Spinal cord (tissue), 10 donors: Measurements from ENCODE around the gene ISG20L2. TPM values are rescaled to one million over a fixed set of nuclear protein-coding genes. Genes with fewer than 3 reads are reported as not detected.

Experiments used
- DNase-seq, 6 donors: peaks; one replicate each; pipeline versions ENCODE4 v3.0.0 to v3.0.0-alpha.2; 2013 to 2015; ENCODE audit warnings: low spot score in 6 of 6, low read depth in 4 of 6
- H3K27ac ChIP-seq: one replicate; pipeline ENCODE4 v1.5.1; 2013; ENCODE audit warnings: low read depth, low read length, control low read depth
- H3K27me3 ChIP-seq: one replicate; pipeline ENCODE4 v1.6.1; 2013; ENCODE audit warnings: low read length; ENCODE audit not compliant: control insufficient read depth, insufficient read depth
- H3K36me3 ChIP-seq: one replicate; pipeline ENCODE4 v1.6.1; 2013; ENCODE audit warnings: low read length; ENCODE audit not compliant: control insufficient read depth, insufficient read depth
- H3K4me1 ChIP-seq: one replicate; pipeline ENCODE4 v1.6.1; 2013; ENCODE audit warnings: low read length; ENCODE audit not compliant: control insufficient read depth, insufficient read depth
- H3K4me3 ChIP-seq: one replicate; pipeline ENCODE4 v1.5.1; 2013; ENCODE audit warnings: low read depth, low read length, control low read depth
- H3K9me3 ChIP-seq: one replicate; pipeline ENCODE4 v1.6.1; 2013; ENCODE audit warnings: low read length; ENCODE audit not compliant: control insufficient read depth, insufficient read depth
- WGBS: methylation state at CpG from one replicate; pipeline ENCODE4 v1.1.5; 2013; ENCODE audit warnings: missing lambda C conversion rate; ENCODE audit not compliant: insufficient coverage; 5-methylcytosine and 5-hydroxymethylcytosine counted together
- polyA plus RNA-seq, 2 donors: library from polyadenylated mRNA; unstranded; fragments of 120-200 nt; gene quantifications; one replicate each; pipeline ENCODE4 v1.2.1, GENCODE V29; 2013; ENCODE audit not compliant: insufficient read length in 2 of 2
- total RNA-seq, 2 donors: library from RNA; depleted of rRNA in 1 of 2; stranded (reverse); fragments of 120-200 nt in 1 of 2; fragments of >200 nt in 1 of 2; gene quantifications; one replicate each; pipeline versions ENCODE4 v1.2.3 to v1.2.4, GENCODE V29; 2013 to 2014
- donor health status: healthy.

Gene ISG20L2
- total and polyA plus RNA-seq, 4 donors, result 9.2 to 39.2 (median 32.0) TPM

- H3K36me3 ChIP-seq, result no peaks in the 10 kb centered on the region
- DNase-seq, result no peak
- H3K4me1 ChIP-seq, result peaks cover 43% of the 10 kb centered on the region
- H3K4me3 ChIP-seq, result no peak overlapping the region
- peaks cover 19% of the 10 kb centered on the region for H3K27me3 ChIP-seq
- WGBS, result 31% methylated on average over 15 of the region's 16 CpGs
- H3K9me3 ChIP-seq, result no peaks in the 10 kb centered on the region
- H3K27ac ChIP-seq, result no peak overlapping the region
Observed at GRCh38 chr1:156692925-156693847, 35.4 kb downstream of the ISG20L2 start.

GRCh38 chr1:156692441-156692924 is 36.1 kb downstream of the ISG20L2 start:
- Histone ChIP-seq H3K4me3 (no peak overlapping the region), H3K27ac (no peak overlapping the region), H3K27me3 (peaks cover 19% of the 10 kb centered on the region), H3K9me3 (no peaks in the 10 kb centered on the region), H3K36me3 (no peaks in the 10 kb centered on the region), H3K4me1 (peaks cover 43% of the 10 kb centered on the region)
- WGBS, result 21% methylated on average over 13 of the region's 13 CpGs
- no peak for DNase-seq

GRCh38 chr1:156691665-156692440 is 36.7 kb downstream of the ISG20L2 start:
- 41% methylated on average over 18 of the region's 20 CpGs for WGBS
- no peak for DNase-seq
- Histone ChIP-seq H3K4me1 (peaks cover 43% of the 10 kb centered on the region), H3K27me3 (peaks cover 19% of the 10 kb centered on the region), H3K9me3 (no peaks in the 10 kb centered on the region), H3K36me3 (no peaks in the 10 kb centered on the region), H3K4me3 (no peak overlapping the region), H3K27ac (no peak overlapping the region)

GRCh38 chr1:156691191-156691590 is 37.4 kb downstream of the ISG20L2 start:
- no peak overlapping the region for H3K27ac ChIP-seq
- H3K4me3 ChIP-seq, result no peak overlapping the region
- no peaks in the 10 kb centered on the region for H3K9me3 ChIP-seq
- H3K36me3 ChIP-seq, result no peaks in the 10 kb centered on the region
- no peak for DNase-seq
- peaks cover 43% of the 10 kb centered on the region for H3K4me1 ChIP-seq
- H3K27me3 ChIP-seq, result peaks cover 19% of the 10 kb centered on the region
- WGBS, result 53% methylated on average over 9 of the region's 10 CpGs

GRCh38 chr1:156690675-156691036 is 37.9 kb downstream of the ISG20L2 start:
- H3K27me3 ChIP-seq, result peaks cover 19% of the 10 kb centered on the region
- WGBS, result 38% methylated on average over 5 of the region's 8 CpGs
- no peaks in the 10 kb centered on the region for H3K36me3 ChIP-seq
- no peaks in the 10 kb centered on the region for H3K9me3 ChIP-seq
- no peak overlapping the region for H3K4me3 ChIP-seq
- H3K27ac ChIP-seq, result no peak overlapping the region
- H3K4me1 ChIP-seq, result peaks cover 43% of the 10 kb centered on the region
- DNase-seq, result no peak

- H3K27ac ChIP-seq, result no peak overlapping the region
- 22% methylated on average over 9 of the region's 10 CpGs for WGBS
- peak in 2 of 6 donors; percentile 60 to 61 for DNase-seq
- peaks cover 43% of the 10 kb centered on the region for H3K4me1 ChIP-seq
- peaks cover 19% of the 10 kb centered on the region for H3K27me3 ChIP-seq
- no peaks in the 10 kb centered on the region for H3K36me3 ChIP-seq
- H3K9me3 ChIP-seq, result no peaks in the 10 kb centered on the region
- H3K4me3 ChIP-seq, result peak overlapping the region; percentile 32
Observed at GRCh38 chr1:156689953-156690674, 38.5 kb downstream of the ISG20L2 start.

GRCh38 chr1:156689035-156689952 is 39.3 kb downstream of the ISG20L2 start:
- Histone ChIP-seq H3K27ac (peak overlapping the region; percentile 15), H3K9me3 (no peaks in the 10 kb centered on the region), H3K36me3 (no peaks in the 10 kb centered on the region), H3K4me3 (peak overlapping the region; percentile 32), H3K27me3 (peaks cover 19% of the 10 kb centered on the region), H3K4me1 (peaks cover 43% of the 10 kb centered on the region)
- peak in 3 of 6 donors; percentile 56 to 92 (median 91) for DNase-seq
- WGBS, result under 1% methylated on average over 20 of the region's 23 CpGs

GRCh38 chr1:156684227-156684782 is 44.3 kb downstream of the ISG20L2 start:
- peaks cover 4% of the 10 kb centered on the region for H3K4me1 ChIP-seq
- H3K36me3 ChIP-seq, result no peaks in the 10 kb centered on the region
- peaks cover 3% of the 10 kb centered on the region for H3K27me3 ChIP-seq
- WGBS, result no CpG with 5 or more reads among the region's 5 CpGs
- no peak overlapping the region for H3K4me3 ChIP-seq
- DNase-seq, result no peak
- no peaks in the 10 kb centered on the region for H3K9me3 ChIP-seq
- no peak overlapping the region for H3K27ac ChIP-seq
